Mesenchymal stem cell (in vitro differentiated cells and primary cell): ENCODE results near the gene DGCR8.

ENCODE experiments used
- DNase-seq: peaks from one replicate; pipeline ENCODE4 v3.0.0-alpha.2; 2013
- H2AFZ ChIP-seq: one replicate; pipeline ENCODE4 v1.6.1; 2013; ENCODE audit warnings: low read depth, mild to moderate bottlenecking, control low read depth, inconsistent platforms, low read length, moderate library complexity
- H2AK5ac ChIP-seq: 2 replicates; pipeline ENCODE4 v1.6.1; 2013; ENCODE audit warnings: low read length, moderate library complexity, mild to moderate bottlenecking, inconsistent platforms; ENCODE audit not compliant: severe bottlenecking
- H2BK120ac ChIP-seq: one replicate; pipeline ENCODE4 v1.6.1; 2013; ENCODE audit warnings: low read depth, mild to moderate bottlenecking, inconsistent platforms, low read length, moderate library complexity
- H2BK12ac ChIP-seq, 2 experiments: one replicate each; pipeline ENCODE4 v1.6.1; 2013; ENCODE audit warnings: inconsistent platforms in 2 of 2, low read length in 2 of 2, mild to moderate bottlenecking in 2 of 2, moderate library complexity in 2 of 2, control low read depth in 1 of 2
- H2BK15ac ChIP-seq: one replicate; pipeline ENCODE4 v1.6.1; 2013; ENCODE audit warnings: mild to moderate bottlenecking, low read depth, inconsistent platforms; ENCODE audit not compliant: poor library complexity, severe bottlenecking
- H2BK5ac ChIP-seq: 2 replicates; pipeline ENCODE4 v1.6.1; 2013; ENCODE audit warnings: low read depth, mild to moderate bottlenecking, low read length, control low read depth, inconsistent platforms; ENCODE audit not compliant: poor library complexity, severe bottlenecking
- H3K14ac ChIP-seq, 2 experiments: one replicate each; pipeline ENCODE4 v1.6.1; 2013; ENCODE audit warnings: inconsistent platforms in 2 of 2, low read length in 2 of 2, control low read depth in 1 of 2, mild to moderate bottlenecking in 1 of 2, moderate library complexity in 1 of 2
- H3K18ac ChIP-seq, 2 experiments: one replicate each; pipeline ENCODE4 v1.6.1; 2013; ENCODE audit warnings: inconsistent platforms in 2 of 2, low read length in 2 of 2, control low read depth in 1 of 2, low read depth in 1 of 2, mild to moderate bottlenecking in 1 of 2
- H3K23ac ChIP-seq, 2 experiments: one replicate each; pipeline ENCODE4 v1.6.1; 2013; ENCODE audit warnings: inconsistent platforms in 2 of 2, low read length in 2 of 2, mild to moderate bottlenecking in 2 of 2, moderate library complexity in 2 of 2, control low read depth in 1 of 2
- H3K27ac ChIP-seq: 2 replicates; pipeline ENCODE4 v1.5.1; 2013; ENCODE audit warnings: mild to moderate bottlenecking, moderate library complexity, low read length, control low read depth, inconsistent platforms; ENCODE audit not compliant: poor library complexity, severe bottlenecking
- H3K27me3 ChIP-seq, 2 experiments: 2 replicates each; pipeline versions ENCODE4 v1.6.1 to v1.7.0; 2013; ENCODE audit warnings: low read length in 2 of 2, mild to moderate bottlenecking in 2 of 2, moderate library complexity in 2 of 2, control low read depth in 1 of 2, inconsistent platforms in 1 of 2; ENCODE audit not compliant: control insufficient read depth in 1 of 2, insufficient read depth in 1 of 2
- H3K36me3 ChIP-seq, 2 experiments: 2 replicates each; pipeline versions ENCODE4 v1.6.1 to v1.7.0; 2013; ENCODE audit warnings: low read length in 2 of 2, control low read depth in 1 of 2, inconsistent platforms in 1 of 2, low read depth in 1 of 2, mild to moderate bottlenecking in 1 of 2; ENCODE audit not compliant: insufficient read depth in 2 of 2, control insufficient read depth in 1 of 2
- H3K4ac ChIP-seq, 2 experiments: one replicate each; pipeline ENCODE4 v1.6.1; 2013; ENCODE audit warnings: inconsistent platforms in 2 of 2, low read length in 2 of 2, mild to moderate bottlenecking in 2 of 2, moderate library complexity in 2 of 2, control low read depth in 1 of 2, low read depth in 1 of 2
- H3K4me1 ChIP-seq: 2 replicates; pipeline ENCODE4 v1.6.1; 2013; ENCODE audit warnings: low read depth, low read length, control low read depth; ENCODE audit not compliant: control insufficient read depth, insufficient read depth
- H3K4me2 ChIP-seq: 2 replicates; pipeline ENCODE4 v1.6.1; 2013; ENCODE audit warnings: low read length, mild to moderate bottlenecking, inconsistent platforms; ENCODE audit not compliant: poor library complexity, severe bottlenecking
- H3K4me3 ChIP-seq, 2 experiments: 2 replicates each; pipeline versions ENCODE4 v1.5.1 to v1.7.0; 2013; ENCODE audit warnings: low read length in 2 of 2, mild to moderate bottlenecking in 2 of 2, control low read depth in 1 of 2, low read depth in 1 of 2; ENCODE audit not compliant: insufficient read depth in 1 of 2
- H3K79me1 ChIP-seq: replicated peaks from 2 replicates; pipeline ENCODE4 v1.6.1; 2013; ENCODE audit warnings: mild to moderate bottlenecking, control low read depth, low read length, inconsistent platforms; ENCODE audit not compliant: poor library complexity, severe bottlenecking
- H3K9ac ChIP-seq: 2 replicates; pipeline ENCODE4 v1.7.0; 2013; ENCODE audit warnings: mild to moderate bottlenecking, low read length, moderate library complexity
- H3K9me3 ChIP-seq: 2 replicates; pipeline ENCODE4 v1.7.0; 2013; ENCODE audit warnings: mild to moderate bottlenecking, low read length; ENCODE audit not compliant: control insufficient read depth
- H4K8ac ChIP-seq: one replicate; pipeline ENCODE4 v1.6.1; 2013; ENCODE audit warnings: inconsistent platforms, mild to moderate bottlenecking, low read length, moderate library complexity
- H4K91ac ChIP-seq: one replicate; pipeline ENCODE4 v1.6.1; 2013; ENCODE audit warnings: mild to moderate bottlenecking, low read length, inconsistent platforms
- whole genome bisulfite sequencing: methylation state at CpG from one replicate; pipeline ENCODE4 v1.1.7; 2013; ENCODE audit warnings: mixed read lengths; 5-methylcytosine and 5-hydroxymethylcytosine counted together

DGCR8 gene

GRCh38 chr22:20084547-20085413 lies 4.7 kb downstream of the DGCR8 start:
- H3K9ac ChIP-seq: no peak overlapping the region
- WGBS: 80% methylated on average over 23 of the region's 23 CpGs
- no peaks in the 10 kb centered on the region for H3K27me3 ChIP-seq
- no peak overlapping the region for H4K8ac ChIP-seq
- H2BK15ac ChIP-seq: no peak overlapping the region
- no peak overlapping the region for H3K23ac ChIP-seq
- no peak overlapping the region for H2BK120ac ChIP-seq
- H2AFZ ChIP-seq: no peak overlapping the region
- no peak overlapping the region for H3K4me2 ChIP-seq
- peaks cover 46 to 54% of the 10 kb centered on the region in 2 experiments for H3K36me3 ChIP-seq
- DNase-seq: peak; percentile 18
- no peak overlapping the region for H4K91ac ChIP-seq
- peaks cover 25% of the 10 kb centered on the region for H3K79me1 ChIP-seq
- no peak overlapping the region for H3K4me3 ChIP-seq
- no peak overlapping the region for H3K4ac ChIP-seq
- H2BK12ac ChIP-seq: no peak overlapping the region
- peaks cover 27% of the 10 kb centered on the region for H3K4me1 ChIP-seq
- no peak overlapping the region for H3K27ac ChIP-seq
- H3K14ac ChIP-seq: no peak overlapping the region
- H2AK5ac ChIP-seq: no peak overlapping the region
- no peaks in the 10 kb centered on the region for H3K9me3 ChIP-seq
- no peak overlapping the region for H2BK5ac ChIP-seq
- no peak overlapping the region for H3K18ac ChIP-seq

- no peak overlapping the region for H3K18ac ChIP-seq
- no peak overlapping the region for H2BK120ac ChIP-seq
- 97% methylated on average over 20 of the region's 20 CpGs for WGBS
- no peak overlapping the region for H3K23ac ChIP-seq
- no peak overlapping the region for H2AFZ ChIP-seq
- H4K8ac ChIP-seq: no peak overlapping the region
- H2AK5ac ChIP-seq: no peak overlapping the region
- no peak overlapping the region for H4K91ac ChIP-seq
- no peak overlapping the region for H3K4me2 ChIP-seq
- H3K9me3 ChIP-seq: no peaks in the 10 kb centered on the region
- no peak overlapping the region for H3K9ac ChIP-seq
- no peak overlapping the region for H2BK5ac ChIP-seq
- no peak overlapping the region for H2BK15ac ChIP-seq
- no peak overlapping the region for H2BK12ac ChIP-seq
- peaks cover 30% of the 10 kb centered on the region for H3K79me1 ChIP-seq
- no peak overlapping the region for H3K4me3 ChIP-seq
- H3K14ac ChIP-seq: no peak overlapping the region
- no peak overlapping the region for H3K4ac ChIP-seq
- H3K27me3 ChIP-seq: no peaks in the 10 kb centered on the region
- peaks cover 54 to 62% of the 10 kb centered on the region in 2 experiments for H3K36me3 ChIP-seq
- DNase-seq: no peak
- peaks cover 29% of the 10 kb centered on the region for H3K4me1 ChIP-seq
- H3K27ac ChIP-seq: no peak overlapping the region
Measured at GRCh38 chr22:20085651-20086050, 5.6 kb downstream of the DGCR8 start.

DNA sequence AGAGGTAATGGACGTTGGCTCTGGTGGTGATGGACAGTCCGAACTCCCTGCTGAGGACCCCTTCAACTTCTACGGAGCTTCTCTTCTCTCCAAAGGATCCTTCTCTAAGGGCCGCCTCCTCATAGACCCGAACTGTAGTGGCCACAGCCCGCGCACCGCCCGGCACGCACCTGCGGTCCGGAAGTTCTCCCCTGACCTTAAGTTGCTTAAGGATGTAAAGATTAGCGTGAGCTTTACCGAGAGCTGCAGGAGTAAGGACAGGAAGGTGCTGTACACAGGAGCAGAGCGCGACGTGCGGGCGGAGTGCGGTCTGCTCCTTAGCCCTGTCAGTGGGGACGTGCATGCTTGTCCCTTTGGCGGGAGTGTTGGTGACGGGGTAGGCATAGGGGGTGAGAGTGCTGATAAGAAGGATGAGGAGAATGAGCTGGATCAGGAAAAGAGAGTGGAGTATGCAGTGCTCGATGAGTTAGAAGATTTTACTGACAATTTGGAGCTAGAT lies 6.1 kb downstream of the DGCR8 start:
- no peak overlapping the region for H3K4me3 ChIP-seq
- DNase-seq: no peak
- no peak overlapping the region for H4K91ac ChIP-seq
- H2AFZ ChIP-seq: no peak overlapping the region
- H3K18ac ChIP-seq: no peak overlapping the region
- H3K23ac ChIP-seq: no peak overlapping the region
- peaks cover 33% of the 10 kb centered on the region for H3K79me1 ChIP-seq
- no peak overlapping the region for H2BK120ac ChIP-seq
- H3K14ac ChIP-seq: no peak overlapping the region
- peaks cover 30% of the 10 kb centered on the region for H3K4me1 ChIP-seq
- 98% methylated on average over 23 of the region's 24 CpGs for WGBS
- H3K27ac ChIP-seq: no peak overlapping the region
- H3K36me3 ChIP-seq: peaks cover 59 to 67% of the 10 kb centered on the region in 2 experiments
- H3K9ac ChIP-seq: no peak overlapping the region
- no peak overlapping the region for H2AK5ac ChIP-seq
- no peak overlapping the region for H2BK15ac ChIP-seq
- H2BK5ac ChIP-seq: no peak overlapping the region
- no peaks in the 10 kb centered on the region for H3K9me3 ChIP-seq
- no peak overlapping the region for H3K4ac ChIP-seq
- no peak overlapping the region for H4K8ac ChIP-seq
- no peaks in the 10 kb centered on the region for H3K27me3 ChIP-seq
- no peak overlapping the region for H3K4me2 ChIP-seq
- H2BK12ac ChIP-seq: no peak overlapping the region

- H3K9me3 ChIP-seq: no peaks in the 10 kb centered on the region
- H3K4me3 ChIP-seq: no peak overlapping the region
- peaks cover 37% of the 10 kb centered on the region for H3K79me1 ChIP-seq
- DNase-seq: no peak
- H3K4me2 ChIP-seq: no peak overlapping the region
- H2BK15ac ChIP-seq: no peak overlapping the region
- H2BK12ac ChIP-seq: no peak overlapping the region
- no peak overlapping the region for H2BK120ac ChIP-seq
- no peak overlapping the region for H3K4ac ChIP-seq
- H2AFZ ChIP-seq: no peak overlapping the region
- no peak overlapping the region for H2BK5ac ChIP-seq
- H3K23ac ChIP-seq: no peak overlapping the region
- H3K18ac ChIP-seq: no peak overlapping the region
- no peak overlapping the region for H3K14ac ChIP-seq
- H3K36me3 ChIP-seq: peaks cover 65 to 73% of the 10 kb centered on the region in 2 experiments
- H4K91ac ChIP-seq: no peak overlapping the region
- H3K27me3 ChIP-seq: no peaks in the 10 kb centered on the region
- over 99% methylated on average over 5 of the region's 5 CpGs for WGBS
- H3K4me1 ChIP-seq: peaks cover 26% of the 10 kb centered on the region
- H4K8ac ChIP-seq: no peak overlapping the region
- H2AK5ac ChIP-seq: no peak overlapping the region
- no peak overlapping the region for H3K27ac ChIP-seq
- H3K9ac ChIP-seq: no peak overlapping the region
Measured at GRCh38 chr22:20086763-20087162, 6.7 kb downstream of the DGCR8 start.
